ENCODE results near the gene UBE4B. TPM values are rescaled to one million over a fixed set of nuclear protein-coding genes. Genes with fewer than 3 reads are reported as not detected.

The UBE4B gene
- total RNA-seq, 1 donor from 2014 or later = 36.2 TPM

GRCh38 chr1:10210841-10211804 lies 178.4 kb downstream of the UBE4B start:
- Histone ChIP-seq H3K36me3 (no peaks in the 10 kb centered on the region), H3K9me3 (no peaks in the 10 kb centered on the region), H3K4me1 (peaks cover 32% of the 10 kb centered on the region), H3K4me3 (peak overlapping the region; percentile 90), H3K27ac (peak overlapping the region; percentile 98), H3K27me3 (no peaks in the 10 kb centered on the region)
- ATAC-seq (peak; percentile 55), DNase-seq (peak; percentile 89)
- no peak for TF ChIP-seq CTCF (IDR thresholded peaks at IDR 0.05)
- intact Hi-C loops (cut with DNase I) = loop anchor here (10.0 kb wide), 1 partner anchor 124 kb away; no protein-coding TSS in a partner anchor

GRCh38 chr1:10211805-10212410 lies 179.2 kb downstream of the UBE4B start:
- intact Hi-C loops (cut with DNase I) = loop anchor here (10.0 kb wide), 1 partner anchor 123 kb away; no protein-coding TSS in a partner anchor
- DNase-seq (no peak), ATAC-seq (no peak)
- no peak for TF ChIP-seq CTCF (IDR thresholded peaks at IDR 0.05)
- no peaks in the 10 kb centered on the region for H3K36me3 ChIP-seq
- H3K27ac ChIP-seq = peak overlapping the region; percentile 98
- H3K4me1 ChIP-seq = peaks cover 40% of the 10 kb centered on the region
- H3K9me3 ChIP-seq = no peaks in the 10 kb centered on the region
- no peaks in the 10 kb centered on the region for H3K27me3 ChIP-seq
- peak overlapping the region; percentile 90 for H3K4me3 ChIP-seq

GRCh38 chr1:10212476-10212875 lies 179.7 kb downstream of the UBE4B start:
- Histone ChIP-seq H3K27ac (peak overlapping the region; percentile 98), H3K36me3 (no peaks in the 10 kb centered on the region), H3K9me3 (no peaks in the 10 kb centered on the region), H3K27me3 (no peaks in the 10 kb centered on the region), H3K4me3 (peak overlapping the region; percentile 90), H3K4me1 (peaks cover 45% of the 10 kb centered on the region)
- no peak for ATAC-seq
- TF ChIP-seq CTCF (IDR thresholded peaks at IDR 0.05) = no peak
- DNase-seq = no peak
- intact Hi-C loops (cut with DNase I) = loop anchor here (10.0 kb wide), 1 partner anchor 122 kb away; no protein-coding TSS in a partner anchor

GRCh38 chr1:10213186-10213705 lies 180.5 kb downstream of the UBE4B start:
- intact Hi-C loops (cut with DNase I) = loop anchor here (10.0 kb wide), 1 partner anchor 122 kb away; no protein-coding TSS in a partner anchor
- Histone ChIP-seq H3K27ac (no peak overlapping the region), H3K9me3 (no peaks in the 10 kb centered on the region), H3K4me1 (peaks cover 52% of the 10 kb centered on the region), H3K27me3 (no peaks in the 10 kb centered on the region), H3K4me3 (no peak overlapping the region), H3K36me3 (no peaks in the 10 kb centered on the region)
- no peak for TF ChIP-seq CTCF (IDR thresholded peaks at IDR 0.05)
- ATAC-seq (no peak), DNase-seq (no peak)

DNA sequence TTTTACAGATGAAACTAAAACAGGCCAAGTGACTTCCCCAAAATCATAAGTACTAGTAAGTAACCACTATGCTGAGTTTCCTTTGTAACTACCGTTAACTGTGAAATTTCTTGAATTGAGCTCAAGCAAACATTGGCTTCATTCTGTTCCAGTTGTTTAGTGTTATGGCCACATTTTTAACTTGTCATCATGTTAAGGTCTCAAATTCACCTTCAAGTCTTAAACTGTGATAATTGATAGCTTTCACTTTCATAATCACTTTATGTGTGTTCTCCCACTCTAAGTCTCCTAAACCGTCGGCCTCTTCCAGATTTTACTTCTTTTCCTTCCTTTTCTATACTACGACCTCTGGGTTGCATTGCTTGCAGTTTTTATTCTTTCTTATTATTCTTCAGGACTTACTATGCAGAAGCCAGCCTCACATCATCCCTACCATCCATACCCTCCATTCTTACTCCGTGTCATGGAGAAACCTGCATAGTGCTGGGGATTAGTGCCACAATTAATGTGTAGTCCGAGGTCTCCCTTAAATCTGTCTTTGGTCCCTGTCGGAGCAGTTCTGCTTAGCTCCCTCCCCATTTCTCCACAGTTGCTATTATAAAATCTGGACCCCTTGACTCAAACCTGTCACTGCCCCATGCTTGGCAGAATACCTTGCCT lies 183.5 kb downstream of the UBE4B start:
- no peaks in the 10 kb centered on the region for H3K27me3 ChIP-seq
- H3K4me3 ChIP-seq = no peak overlapping the region
- intact Hi-C loops (cut with DNase I) = loop anchor here (10.0 kb wide), 1 partner anchor 119 kb away; no protein-coding TSS in a partner anchor
- no peaks in the 10 kb centered on the region for H3K36me3 ChIP-seq
- ATAC-seq = no peak
- peaks cover 62% of the 10 kb centered on the region for H3K4me1 ChIP-seq
- no peak for TF ChIP-seq CTCF (IDR thresholded peaks at IDR 0.05)
- H3K9me3 ChIP-seq = no peaks in the 10 kb centered on the region
- H3K27ac ChIP-seq = no peak overlapping the region
- no peak for DNase-seq
